Lung (tissue), 12 donors: ENCODE measurements around the gene ADAP1. TPM values are rescaled to one million over a fixed set of nuclear protein-coding genes. Genes with fewer than 3 reads are reported as not detected.

Experiments used
- ATAC-seq: fragments of 200-7000 bp; cut with Tn5 transposase; one replicate; pipeline ENCODE4 v1.9.1; 2020; ENCODE audit warnings: moderate number of reproducible peaks; ENCODE audit not compliant: insufficient read depth, low FRiP score
- DNase-seq, 3 donors: peaks; one replicate each; pipeline ENCODE4 v3.0.0-alpha.2; 2013 to 2017
- H3K27ac ChIP-seq, 2 donors: one replicate each; pipeline ENCODE4 v1.5.1; 2013; ENCODE audit warnings: mild to moderate bottlenecking in 2 of 2, moderate library complexity in 2 of 2, control low read depth in 1 of 2, inconsistent platforms in 1 of 2, low read depth in 1 of 2, low read length in 1 of 2
- H3K27me3 ChIP-seq, 3 donors: one replicate each; pipeline ENCODE4 v1.5.1; 2013; ENCODE audit warnings: low read length in 2 of 3; ENCODE audit not compliant: control insufficient read depth in 3 of 3, insufficient read depth in 3 of 3
- H3K36me3 ChIP-seq, 4 donors: one replicate each; pipeline ENCODE4 v1.5.1; 2013; ENCODE audit warnings: low read length in 4 of 4, mild to moderate bottlenecking in 1 of 4, moderate library complexity in 1 of 4; ENCODE audit not compliant: control insufficient read depth in 4 of 4, insufficient read depth in 4 of 4
- H3K4me1 ChIP-seq, 5 donors: one replicate each; pipeline ENCODE4 v1.5.1; 2013; ENCODE audit warnings: low read length in 5 of 5, mild to moderate bottlenecking in 2 of 5, moderate library complexity in 1 of 5; ENCODE audit not compliant: control insufficient read depth in 5 of 5, insufficient read depth in 5 of 5
- H3K4me3 ChIP-seq: one replicate; pipeline ENCODE4 v1.5.1; 2013; ENCODE audit warnings: mild to moderate bottlenecking, control low read depth, moderate library complexity
- H3K9ac ChIP-seq, 2 donors: one replicate each; pipeline ENCODE4 v1.5.1; 2013; ENCODE audit warnings: low read length in 2 of 2, control low read depth in 1 of 2; ENCODE audit not compliant: insufficient read depth in 1 of 2
- H3K9me3 ChIP-seq, 4 donors: one replicate each; pipeline ENCODE4 v1.5.1; 2013; ENCODE audit warnings: low read length in 3 of 4, mild to moderate bottlenecking in 1 of 4, moderate library complexity in 1 of 4; ENCODE audit not compliant: control insufficient read depth in 4 of 4, insufficient read depth in 3 of 4
- CTCF ChIP-seq: IDR thresholded peaks from 2 replicates; pipeline ENCODE4 v1.5.1; 2012; ENCODE audit warnings: mild to moderate bottlenecking; ENCODE audit errors: control extremely low read depth, extremely low read depth
- WGBS, 2 donors: extraction: QIAGEN DNeasy Blood & Tissue Kit; methylation state at CpG; one replicate each; pipeline ENCODE4 v1.1.7; 2013; 5-methylcytosine and 5-hydroxymethylcytosine counted together
- polyA plus RNA-seq, 2 donors: library from polyadenylated mRNA; stranded (reverse); fragments of 200-250 nt; gene quantifications; one replicate each; pipeline ENCODE4 v1.2.1, GENCODE V29; 2013
- total RNA-seq, 2 donors: library from RNA; depleted of rRNA in 1 of 2; stranded (reverse); fragments of >200 nt in 1 of 2; gene quantifications; one replicate each; pipeline ENCODE4 v1.2.1, GENCODE V29; 2014 to 2021
- donor health status: control.
- donor health status: control.
- donor health status: Bipolar disorder and iron deficiency.
- donor health status: healthy.
- donor health status: DM: yes; HTN: yes; CAD: no.

Gene ADAP1
- total and polyA plus RNA-seq, 4 donors: 11.5 to 39.0 (median 32.6) TPM

GRCh38 chr7:969403-969802 lies 14.9 kb upstream of the ADAP1 start:
- H3K4me3 ChIP-seq: no peak overlapping the region
- no peaks in the 10 kb centered on the region for H3K9me3 ChIP-seq
- no peak for DNase-seq
- 91 to 96% methylated on average over 11 of the region's 11 CpGs for WGBS, 2 donors
- TF ChIP-seq CTCF: no peak
- H3K4me1 ChIP-seq: peaks cover 0 to 12% (median 3%) of the 10 kb centered on the region in 5 donors
- peaks cover 13 to 38% (median 27%) of the 10 kb centered on the region in 4 donors for H3K36me3 ChIP-seq
- no peaks in the 10 kb centered on the region for H3K27me3 ChIP-seq
- ATAC-seq: no peak
- H3K9ac ChIP-seq: no peak overlapping the region
- no peak overlapping the region for H3K27ac ChIP-seq

- Histone ChIP-seq H3K9me3 (no peaks in the 10 kb centered on the region), H3K4me1 (peaks cover 0 to 12% (median 3%) of the 10 kb centered on the region in 5 donors), H3K27me3 (no peaks in the 10 kb centered on the region), H3K36me3 (peaks cover 13 to 38% (median 27%) of the 10 kb centered on the region in 4 donors), H3K27ac (no peak overlapping the region), H3K9ac (no peak overlapping the region), H3K4me3 (no peak overlapping the region)
- no peak for DNase-seq
- no peak for ATAC-seq
- no peak for TF ChIP-seq CTCF
- WGBS, 2 donors: 89 to 91% methylated on average over 24 of the region's 24 CpGs
Measured at GRCh38 chr7:968205-969105, 14.0 kb upstream of the ADAP1 start.

GRCh38 chr7:967361-968082 lies 13.0 kb upstream of the ADAP1 start:
- H3K27me3 ChIP-seq: no peaks in the 10 kb centered on the region
- peaks cover 0 to 15% (median 3%) of the 10 kb centered on the region in 5 donors for H3K4me1 ChIP-seq
- H3K36me3 ChIP-seq: peaks cover 9 to 37% (median 25%) of the 10 kb centered on the region in 4 donors
- no peak for ATAC-seq
- H3K27ac ChIP-seq: no peak overlapping the region
- H3K9me3 ChIP-seq: peaks cover 0 to under 1% (median 0%) of the 10 kb centered on the region in 4 donors
- no peak for DNase-seq
- TF ChIP-seq CTCF: no peak
- WGBS, 2 donors: 93% methylated on average over 39 of the region's 39 CpGs
- H3K9ac ChIP-seq: no peak overlapping the region
- H3K4me3 ChIP-seq: no peak overlapping the region
